Measurements from ENCODE around the gene SLC2A11. TPM values are rescaled to one million over a fixed set of nuclear protein-coding genes. Genes with fewer than 3 reads are reported as not detected.
A peak's percentile ranks its signal among the peaks of the same experiment; 100 is the strongest.

Gene SLC2A11
- total RNA-seq, 2 experiments from 2014 or later, result 16.4 to 50.2 TPM

- Histone ChIP-seq H3K4me3 (ENCODE audit: low read depth, low read length, poor library complexity, severe bottlenecking) (peak overlapping the region; percentile 87), H3K27ac (ENCODE audit: low read depth, low read length, poor library complexity, severe bottlenecking) (peak overlapping the region; percentile 90), H3K4me2 (ENCODE audit: low read length) (peak overlapping the region; percentile 89), H3K9me2 (ENCODE audit: insufficient read depth, low read length) (no peaks in the 10 kb centered on the region), H3K4me1 (ENCODE audit: insufficient read depth, low read length, poor library complexity, severe bottlenecking) (peaks cover 25% of the 10 kb centered on the region), H3K79me2 (ENCODE audit: insufficient read depth, low read depth, low read length) (peaks cover 21% of the 10 kb centered on the region; the same call in 1 of the 2 replicates), H2AFZ (ENCODE audit: low read length) (no peak overlapping the region), H3K36me3 (ENCODE audit: insufficient read depth, low read length) (peaks cover 55% of the 10 kb centered on the region), H3K9me3 (ENCODE audit: low read length) (no peaks in the 10 kb centered on the region), H4K20me1 (ENCODE audit: insufficient read depth, low read length) (peaks cover 9% of the 10 kb centered on the region; the same call in 1 of the 2 replicates)
- BruUV-seq (replicated peaks), result no TSS peak
- TF ChIP-seq, protein P1, sequence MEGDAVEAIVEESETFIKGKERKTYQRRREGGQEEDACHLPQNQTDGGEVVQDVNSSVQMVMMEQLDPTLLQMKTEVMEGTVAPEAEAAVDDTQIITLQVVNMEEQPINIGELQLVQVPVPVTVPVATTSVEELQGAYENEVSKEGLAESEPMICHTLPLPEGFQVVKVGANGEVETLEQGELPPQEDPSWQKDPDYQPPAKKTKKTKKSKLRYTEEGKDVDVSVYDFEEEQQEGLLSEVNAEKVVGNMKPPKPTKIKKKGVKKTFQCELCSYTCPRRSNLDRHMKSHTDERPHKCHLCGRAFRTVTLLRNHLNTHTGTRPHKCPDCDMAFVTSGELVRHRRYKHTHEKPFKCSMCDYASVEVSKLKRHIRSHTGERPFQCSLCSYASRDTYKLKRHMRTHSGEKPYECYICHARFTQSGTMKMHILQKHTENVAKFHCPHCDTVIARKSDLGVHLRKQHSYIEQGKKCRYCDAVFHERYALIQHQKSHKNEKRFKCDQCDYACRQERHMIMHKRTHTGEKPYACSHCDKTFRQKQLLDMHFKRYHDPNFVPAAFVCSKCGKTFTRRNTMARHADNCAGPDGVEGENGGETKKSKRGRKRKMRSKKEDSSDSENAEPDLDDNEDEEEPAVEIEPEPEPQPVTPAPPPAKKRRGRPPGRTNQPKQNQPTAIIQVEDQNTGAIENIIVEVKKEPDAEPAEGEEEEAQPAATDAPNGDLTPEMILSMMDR (conservative IDR thresholded peaks at IDR 0.05; ENCODE audit: low read length), result no peak
- TF ChIP-seq EZH2phosphoT487 (IDR thresholded peaks at IDR 0.05; ENCODE audit: borderline replicate concordance, low read depth, low read length), result no peak
- DNase-seq (ENCODE audit: low spot score), result no peak
- intact Hi-C loops (cut with micrococcal nuclease; ENCODE audit: unreplicated experiment), result no loop called here
- ChIA-PET CTCF (ENCODE audit: unreplicated experiment) (no interaction called here), POLR2A (no interaction called here)
Measured at GRCh38 chr22:23895599-23896144, 38.0 kb downstream of the SLC2A11 start.

- BruUV-seq (replicated peaks), result no TSS peak
- Histone ChIP-seq H3K9me2 (ENCODE audit: insufficient read depth, low read length) (no peaks in the 10 kb centered on the region), H3K36me3 (ENCODE audit: insufficient read depth, low read length) (peaks cover 55% of the 10 kb centered on the region), H4K20me1 (ENCODE audit: insufficient read depth, low read length) (peaks cover 9% of the 10 kb centered on the region; the same call in 1 of the 2 replicates), H3K4me2 (ENCODE audit: low read length) (peak overlapping the region; percentile 89), H3K9me3 (ENCODE audit: low read length) (no peaks in the 10 kb centered on the region), H3K79me2 (ENCODE audit: insufficient read depth, low read depth, low read length) (peaks cover 21% of the 10 kb centered on the region; the same call in 1 of the 2 replicates), H3K27ac (ENCODE audit: low read depth, low read length, poor library complexity, severe bottlenecking) (peak overlapping the region; percentile 90), H2AFZ (ENCODE audit: low read length) (no peak overlapping the region), H3K4me1 (ENCODE audit: insufficient read depth, low read length, poor library complexity, severe bottlenecking) (peaks cover 25% of the 10 kb centered on the region), H3K4me3 (ENCODE audit: low read depth, low read length, poor library complexity, severe bottlenecking) (peak overlapping the region; percentile 87)
- TF ChIP-seq, protein P1 (conservative IDR thresholded peaks at IDR 0.05; ENCODE audit: low read length), result no peak
- TF ChIP-seq EZH2phosphoT487 (IDR thresholded peaks at IDR 0.05; ENCODE audit: borderline replicate concordance, low read depth, low read length), result no peak
- no peak for DNase-seq (ENCODE audit: low spot score)
- intact Hi-C loops (cut with micrococcal nuclease; ENCODE audit: unreplicated experiment), result no loop called here
- ChIA-PET POLR2A (no interaction called here), CTCF (ENCODE audit: unreplicated experiment) (no interaction called here)
Measured at GRCh38 chr22:23896166-23896522, 38.5 kb downstream of the SLC2A11 start.

DNA sequence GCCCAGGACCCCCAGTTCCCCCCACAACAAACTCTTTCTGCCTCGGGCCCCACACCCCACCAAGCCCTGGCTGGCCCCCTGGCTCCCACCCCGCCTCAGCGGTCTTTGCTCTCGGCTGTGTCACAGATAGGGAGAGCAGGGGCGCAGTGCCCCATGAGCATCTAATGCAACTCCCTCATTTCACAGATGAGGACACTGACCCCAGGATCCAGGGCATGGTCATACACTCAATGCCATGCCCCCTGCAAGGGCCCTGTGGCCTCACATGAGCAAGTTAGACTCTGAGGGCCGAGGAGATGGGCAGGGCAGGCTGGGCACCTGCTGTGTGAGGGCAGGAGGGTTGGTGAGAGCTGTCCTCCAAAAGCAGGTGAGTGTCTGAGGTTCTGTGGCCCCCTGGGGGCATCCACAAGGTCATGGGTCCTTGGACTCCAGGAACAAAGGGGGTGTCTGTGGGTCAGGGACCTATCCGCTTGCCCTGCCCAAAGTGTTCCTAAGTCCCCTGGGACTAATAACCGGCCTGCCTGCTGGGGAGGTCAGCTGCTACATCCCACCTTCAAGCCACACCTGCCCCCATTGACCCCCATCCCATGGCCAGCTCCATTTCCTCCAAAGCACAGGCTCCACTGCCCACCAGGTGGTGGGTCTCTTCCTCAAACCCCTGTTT is 39.0 kb downstream of the SLC2A11 start:
- H2AFZ ChIP-seq (ENCODE audit: low read length), result no peak overlapping the region
- ChIA-PET POLR2A (no interaction called here), CTCF (ENCODE audit: unreplicated experiment) (no interaction called here)
- peak overlapping the region; percentile 87 for H3K4me3 ChIP-seq (ENCODE audit: low read depth, low read length, poor library complexity, severe bottlenecking)
- no peaks in the 10 kb centered on the region for H3K9me3 ChIP-seq (ENCODE audit: low read length)
- no peak overlapping the region for H3K27ac ChIP-seq (ENCODE audit: low read depth, low read length, poor library complexity, severe bottlenecking)
- DNase-seq (ENCODE audit: low spot score), result no peak
- H3K79me2 ChIP-seq (ENCODE audit: insufficient read depth, low read depth, low read length), result peaks cover 21% of the 10 kb centered on the region; the same call in 1 of the 2 replicates
- no peak for TF ChIP-seq EZH2phosphoT487 (IDR thresholded peaks at IDR 0.05; ENCODE audit: borderline replicate concordance, low read depth, low read length)
- TF ChIP-seq, protein P1 (conservative IDR thresholded peaks at IDR 0.05; ENCODE audit: low read length), result no peak
- H3K4me2 ChIP-seq (ENCODE audit: low read length), result peak overlapping the region; percentile 89
- H3K4me1 ChIP-seq (ENCODE audit: insufficient read depth, low read length, poor library complexity, severe bottlenecking), result peaks cover 25% of the 10 kb centered on the region
- peaks cover 55% of the 10 kb centered on the region for H3K36me3 ChIP-seq (ENCODE audit: insufficient read depth, low read length)
- H4K20me1 ChIP-seq (ENCODE audit: insufficient read depth, low read length), result peaks cover 9% of the 10 kb centered on the region; the same call in 1 of the 2 replicates
- BruUV-seq (replicated peaks), result no TSS peak
- no peaks in the 10 kb centered on the region for H3K9me2 ChIP-seq (ENCODE audit: insufficient read depth, low read length)
- intact Hi-C loops (cut with micrococcal nuclease; ENCODE audit: unreplicated experiment), result no loop called here

Measured in OCI-LY7 (cell line).